ENCODE results near the gene SDHD.

GRCh38 chr11:112073941-112074811 lies 12.5 kb upstream of the SDHD start, which contains the start of the genes NKAPD1 and PIH1D2:
- TF ChIP-seq CTCF (IDR thresholded peaks at IDR 0.05) (no peak), EP300 (IDR thresholded peaks at IDR 0.05) (no peak), RCOR1 (IDR thresholded peaks at IDR 0.05; ENCODE audit: low read depth, low read length) (no peak)
